Measurements from ENCODE around the gene ITPR1. TPM values are rescaled to one million over a fixed set of nuclear protein-coding genes. Genes with fewer than 3 reads are reported as not detected.

The ITPR1 gene
- total and polyA plus RNA-seq, 5 donors from 2014 or later = 6.9 to 97.5 (median 9.5) TPM

DNA sequence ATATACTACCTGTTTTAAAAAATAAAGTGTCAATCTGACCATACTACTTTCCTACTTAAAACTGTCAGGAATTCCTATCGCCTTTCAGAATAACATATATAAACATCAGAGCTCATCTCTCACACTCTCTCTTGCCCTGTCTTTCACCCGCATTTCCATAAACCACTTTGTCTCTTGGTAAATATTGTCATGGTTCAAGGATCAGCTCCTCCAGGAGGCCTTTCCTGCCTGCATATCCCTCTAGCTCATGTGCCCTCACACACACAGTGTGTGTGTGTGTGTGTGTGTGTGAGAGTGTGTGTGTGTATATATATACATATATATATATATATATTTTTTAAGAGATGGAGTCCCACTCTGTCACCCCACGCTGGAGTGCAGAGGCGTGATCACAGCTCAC lies 32.8 kb upstream of the ITPR1 start:
- no peaks in the 10 kb centered on the region for H3K36me3 ChIP-seq (ENCODE audit: control insufficient read depth, insufficient read depth, low read length)
- no peak overlapping the region for H3K4me3 Mint-ChIP-seq
- ATAC-seq (ENCODE audit: low read depth in 2 of 2) (no peak), DNase-seq (no peak)
- no peaks in the 10 kb centered on the region for H3K27me3 Mint-ChIP-seq
- no peaks in the 10 kb centered on the region for H3K4me1 ChIP-seq (ENCODE audit: control insufficient read depth, insufficient read depth, low read length, poor library complexity, severe bottlenecking)
- no peak overlapping the region for H3K27ac ChIP-seq (ENCODE audit: insufficient read depth, low read length, poor library complexity, severe bottlenecking)
- no peaks in the 10 kb centered on the region for H3K27me3 ChIP-seq (ENCODE audit: control insufficient read depth, insufficient read depth, low read length)
- peaks cover 0 to 2% (median 0%) of the 10 kb centered on the region in 7 donors for H3K9me3 Mint-ChIP-seq
- no peaks in the 10 kb centered on the region for H3K9me3 ChIP-seq (ENCODE audit: control insufficient read depth in 2 of 2, low read length in 2 of 2)
- peak overlapping the region in 1 of 3 donors; percentile 76 for H3K27ac Mint-ChIP-seq
- no peak overlapping the region for H3K4me3 ChIP-seq (ENCODE audit: low read depth, low read length)
- no peaks in the 10 kb centered on the region for H3K36me3 Mint-ChIP-seq
- peaks cover 6 to 13% (median 10%) of the 10 kb centered on the region in 4 donors for H3K4me1 Mint-ChIP-seq

GRCh38 chr3:4461468-4462090 lies 31.6 kb upstream of the ITPR1 start:
- Mint-ChIP-seq H3K27me3 (no peaks in the 10 kb centered on the region), H3K36me3 (no peaks in the 10 kb centered on the region), H3K4me3 (no peak overlapping the region), H3K27ac (no peak overlapping the region), H3K9me3 (peaks cover 0 to 2% (median 0%) of the 10 kb centered on the region in 7 donors), H3K4me1 (peaks cover 13 to 19% (median 17%) of the 10 kb centered on the region in 4 donors)
- Histone ChIP-seq H3K36me3 (ENCODE audit: control insufficient read depth, insufficient read depth, low read length) (no peaks in the 10 kb centered on the region), H3K27me3 (ENCODE audit: control insufficient read depth, insufficient read depth, low read length) (no peaks in the 10 kb centered on the region), H3K4me1 (ENCODE audit: control insufficient read depth, insufficient read depth, low read length, poor library complexity, severe bottlenecking) (peaks cover 3% of the 10 kb centered on the region), H3K9me3 (ENCODE audit: control insufficient read depth in 2 of 2, low read length in 2 of 2) (no peaks in the 10 kb centered on the region), H3K27ac (ENCODE audit: insufficient read depth, low read length, poor library complexity, severe bottlenecking) (no peak overlapping the region), H3K4me3 (ENCODE audit: low read depth, low read length) (no peak overlapping the region)
- DNase-seq (no peak), ATAC-seq (ENCODE audit: low read depth in 2 of 2) (no peak)

DNA sequence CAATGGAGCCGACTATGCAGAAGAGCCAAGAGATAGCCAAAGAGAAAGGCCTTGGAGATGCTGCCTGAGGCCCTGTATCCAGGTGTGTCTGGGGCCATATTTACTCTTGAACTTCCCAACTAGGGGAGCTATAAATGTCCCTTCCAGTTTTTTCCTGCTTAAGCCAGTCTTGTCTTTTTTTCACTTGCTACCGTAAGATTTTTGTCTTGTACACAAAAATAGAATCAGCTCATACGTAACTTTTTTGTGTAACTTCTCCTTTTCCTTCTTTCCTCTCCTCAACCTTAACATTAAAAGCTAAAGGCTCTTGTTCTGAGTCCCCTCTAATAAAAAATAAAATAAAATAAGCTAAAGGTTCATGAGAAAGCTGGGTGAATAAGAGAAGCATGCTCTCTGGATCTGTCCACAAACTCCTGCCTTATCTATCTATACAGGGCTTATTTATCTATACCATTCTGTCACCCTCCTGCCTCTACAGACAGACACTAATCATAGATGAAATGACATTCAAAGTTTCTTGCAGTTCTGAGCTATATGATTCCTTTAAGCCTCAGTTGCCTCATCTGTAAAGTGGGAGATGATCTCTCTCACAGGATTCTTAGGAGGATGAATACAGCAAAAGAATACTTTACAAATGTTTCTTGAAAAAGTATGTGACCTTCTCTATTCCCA lies 30.6 kb upstream of the ITPR1 start:
- H3K27ac ChIP-seq (ENCODE audit: insufficient read depth, low read length, poor library complexity, severe bottlenecking) = no peak overlapping the region
- peaks cover 10% of the 10 kb centered on the region for H3K4me1 ChIP-seq (ENCODE audit: control insufficient read depth, insufficient read depth, low read length, poor library complexity, severe bottlenecking)
- H3K9me3 Mint-ChIP-seq = peaks cover 0 to 2% (median 0%) of the 10 kb centered on the region in 7 donors
- H3K9me3 ChIP-seq (ENCODE audit: control insufficient read depth in 2 of 2, low read length in 2 of 2) = no peaks in the 10 kb centered on the region
- H3K27me3 ChIP-seq (ENCODE audit: control insufficient read depth, insufficient read depth, low read length) = no peaks in the 10 kb centered on the region
- H3K4me1 Mint-ChIP-seq = peaks cover 16 to 22% (median 22%) of the 10 kb centered on the region in 4 donors
- ATAC-seq (ENCODE audit: low read depth in 2 of 2) (no peak), DNase-seq (no peak)
- peaks cover 4% of the 10 kb centered on the region for H3K27me3 Mint-ChIP-seq
- H3K4me3 Mint-ChIP-seq = no peak overlapping the region
- H3K4me3 ChIP-seq (ENCODE audit: low read depth, low read length) = no peak overlapping the region
- no peaks in the 10 kb centered on the region for H3K36me3 ChIP-seq (ENCODE audit: control insufficient read depth, insufficient read depth, low read length)
- no peaks in the 10 kb centered on the region for H3K36me3 Mint-ChIP-seq
- no peak overlapping the region for H3K27ac Mint-ChIP-seq

DNA sequence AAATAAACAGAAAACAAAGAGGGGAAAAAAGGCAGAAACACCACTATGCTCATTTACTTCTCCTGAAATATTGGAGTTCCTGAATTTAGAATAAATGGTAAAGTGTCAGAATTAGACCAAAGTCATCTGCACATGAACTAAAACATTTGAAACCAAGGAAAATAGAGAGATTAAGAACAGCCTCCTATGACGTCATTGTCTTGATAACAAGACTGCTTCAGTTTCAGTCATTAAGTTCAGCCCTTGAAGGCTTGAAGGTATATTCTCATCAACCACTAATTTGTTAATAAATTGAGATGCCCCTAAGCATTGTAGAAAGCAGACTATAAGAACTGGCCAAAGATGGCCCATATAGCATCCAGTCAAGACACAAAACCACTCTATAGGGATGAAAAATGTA lies 28.6 kb upstream of the ITPR1 start:
- Histone ChIP-seq H3K4me1 (ENCODE audit: control insufficient read depth, insufficient read depth, low read length, poor library complexity, severe bottlenecking) (peaks cover 10% of the 10 kb centered on the region), H3K27ac (ENCODE audit: insufficient read depth, low read length, poor library complexity, severe bottlenecking) (no peak overlapping the region), H3K36me3 (ENCODE audit: control insufficient read depth, insufficient read depth, low read length) (no peaks in the 10 kb centered on the region), H3K4me3 (ENCODE audit: low read depth, low read length) (no peak overlapping the region), H3K27me3 (ENCODE audit: control insufficient read depth, insufficient read depth, low read length) (no peaks in the 10 kb centered on the region), H3K9me3 (ENCODE audit: control insufficient read depth in 2 of 2, low read length in 2 of 2) (no peaks in the 10 kb centered on the region)
- Mint-ChIP-seq H3K27ac (no peak overlapping the region), H3K36me3 (no peaks in the 10 kb centered on the region), H3K4me3 (peak overlapping the region; percentile 33 to 96 (median 58)), H3K9me3 (peaks cover 0 to 1% (median 0%) of the 10 kb centered on the region in 7 donors), H3K4me1 (peaks cover 14 to 21% (median 21%) of the 10 kb centered on the region in 4 donors), H3K27me3 (peaks cover 4% of the 10 kb centered on the region)
- no peak for ATAC-seq (ENCODE audit: low read depth in 2 of 2)
- DNase-seq = no peak

DNA sequence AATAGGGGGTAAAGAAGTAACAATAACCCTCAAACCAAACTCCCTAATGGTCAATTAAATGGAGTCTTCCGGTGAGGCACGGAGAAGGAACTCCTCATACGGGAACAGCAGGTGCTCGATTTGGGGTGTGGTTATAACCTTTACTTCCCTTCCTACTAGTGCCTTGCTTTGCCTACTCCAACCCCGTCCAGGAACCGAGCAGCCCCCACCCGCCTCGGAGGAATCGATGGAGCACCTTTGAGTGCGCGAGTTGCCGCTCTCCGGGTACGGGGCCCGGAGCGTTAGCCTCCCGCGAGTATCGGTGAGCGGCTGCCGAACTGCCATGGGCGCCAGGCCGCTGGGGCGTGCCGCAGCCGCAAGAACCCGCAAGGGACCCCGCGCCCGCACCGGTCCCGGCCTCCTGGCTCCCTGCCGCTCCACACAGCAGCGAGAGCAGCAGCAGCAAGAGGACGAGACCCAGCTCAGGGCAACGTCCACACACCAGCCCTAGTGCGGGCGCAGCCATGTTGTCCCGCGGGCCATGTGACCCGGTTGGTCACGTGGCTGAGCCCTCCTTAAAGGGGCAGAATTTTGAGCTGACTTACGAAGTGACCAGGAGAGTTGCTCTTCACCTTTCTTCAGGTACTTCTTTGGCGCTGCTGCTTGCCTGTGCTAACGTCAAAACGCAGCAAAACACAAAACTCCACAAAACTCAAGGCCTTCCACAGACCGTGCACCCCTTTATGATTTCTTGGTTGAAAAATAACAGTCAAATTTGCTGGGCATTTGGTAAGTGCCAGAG lies 26.2 kb upstream of the ITPR1 start, which contains the start of gene SUMF1:
Gene SUMF1 (minus strand): TSS at position 529 of the 781 bp plus-strand sequence. CDS start 24 bp downstream, at position 505.
- Mint-ChIP-seq H3K9me3 (no peaks in the 10 kb centered on the region), H3K36me3 (no peaks in the 10 kb centered on the region), H3K27ac (peak within 1 kb of the TSS; percentile 94 to 96 (median 96)), H3K4me1 (peaks cover 11 to 19% (median 18%) of the 10 kb centered on the region in 4 donors), H3K4me3 (peak within 1 kb of the TSS; percentile 80 to 96 (median 92)), H3K27me3 (peaks cover 13% of the 10 kb centered on the region)
- H3K4me3 ChIP-seq (ENCODE audit: low read depth, low read length) = peak within 1 kb of the TSS; percentile 94
- peaks cover 10% of the 10 kb centered on the region for H3K4me1 ChIP-seq (ENCODE audit: control insufficient read depth, insufficient read depth, low read length, poor library complexity, severe bottlenecking)
- DNase-seq = peak; percentile 68 to 86 (median 72)
- peak within 1 kb of the TSS; percentile 80 for H3K27ac ChIP-seq (ENCODE audit: insufficient read depth, low read length, poor library complexity, severe bottlenecking)
- H3K9me3 ChIP-seq (ENCODE audit: control insufficient read depth in 2 of 2, low read length in 2 of 2) = no peaks in the 10 kb centered on the region
- no peaks in the 10 kb centered on the region for H3K36me3 ChIP-seq (ENCODE audit: control insufficient read depth, insufficient read depth, low read length)
- ATAC-seq (ENCODE audit: low read depth in 2 of 2) = peak; percentile 93 to 96
- no peaks in the 10 kb centered on the region for H3K27me3 ChIP-seq (ENCODE audit: control insufficient read depth, insufficient read depth, low read length)

GRCh38 chr3:4467522-4467867 lies 25.7 kb upstream of the ITPR1 start:
- peak overlapping the region; percentile 94 for H3K4me3 ChIP-seq (ENCODE audit: low read depth, low read length)
- peak overlapping the region; percentile 94 to 96 (median 96) for H3K27ac Mint-ChIP-seq
- H3K4me1 Mint-ChIP-seq = peaks cover 11 to 19% (median 18%) of the 10 kb centered on the region in 4 donors
- ATAC-seq (ENCODE audit: low read depth in 2 of 2) (no peak), DNase-seq (no peak)
- no peaks in the 10 kb centered on the region for H3K36me3 ChIP-seq (ENCODE audit: control insufficient read depth, insufficient read depth, low read length)
- H3K9me3 Mint-ChIP-seq = no peaks in the 10 kb centered on the region
- no peaks in the 10 kb centered on the region for H3K9me3 ChIP-seq (ENCODE audit: control insufficient read depth in 2 of 2, low read length in 2 of 2)
- peaks cover 10% of the 10 kb centered on the region for H3K4me1 ChIP-seq (ENCODE audit: control insufficient read depth, insufficient read depth, low read length, poor library complexity, severe bottlenecking)
- H3K27me3 ChIP-seq (ENCODE audit: control insufficient read depth, insufficient read depth, low read length) = no peaks in the 10 kb centered on the region
- peak overlapping the region; percentile 80 for H3K27ac ChIP-seq (ENCODE audit: insufficient read depth, low read length, poor library complexity, severe bottlenecking)
- H3K36me3 Mint-ChIP-seq = no peaks in the 10 kb centered on the region
- peak overlapping the region; percentile 80 to 96 (median 92) for H3K4me3 Mint-ChIP-seq
- H3K27me3 Mint-ChIP-seq = peaks cover 14% of the 10 kb centered on the region

GRCh38 chr3:4471907-4472306 lies 21.2 kb upstream of the ITPR1 start:
- ATAC-seq (ENCODE audit: low read depth in 2 of 2) = no peak
- peaks cover 43% of the 10 kb centered on the region for H3K27me3 Mint-ChIP-seq

More at GRCh38 chr3:4471907-4472306, 21.2 kb upstream of the ITPR1 start:
- DNase-seq = no peak
- peaks cover 3 to 5% (median 4%) of the 10 kb centered on the region in 4 donors for H3K4me1 Mint-ChIP-seq
- no peak overlapping the region for H3K4me3 ChIP-seq (ENCODE audit: low read depth, low read length)
- no peak overlapping the region for H3K27ac ChIP-seq (ENCODE audit: insufficient read depth, low read length, poor library complexity, severe bottlenecking)
- no peak overlapping the region for H3K4me3 Mint-ChIP-seq
- no peaks in the 10 kb centered on the region for H3K36me3 ChIP-seq (ENCODE audit: control insufficient read depth, insufficient read depth, low read length)
- no peaks in the 10 kb centered on the region for H3K36me3 Mint-ChIP-seq
- peaks cover 4% of the 10 kb centered on the region for H3K4me1 ChIP-seq (ENCODE audit: control insufficient read depth, insufficient read depth, low read length, poor library complexity, severe bottlenecking)
- H3K9me3 ChIP-seq (ENCODE audit: control insufficient read depth in 2 of 2, low read length in 2 of 2) = no peaks in the 10 kb centered on the region
- H3K27me3 ChIP-seq (ENCODE audit: control insufficient read depth, insufficient read depth, low read length) = peaks cover 12% of the 10 kb centered on the region
- peaks cover 0 to 4% (median 0%) of the 10 kb centered on the region in 7 donors for H3K9me3 Mint-ChIP-seq
- no peak overlapping the region for H3K27ac Mint-ChIP-seq
